Esophagus squamous epithelium (tissue), 5 donors: ENCODE measurements around the gene HELZ. TPM values are rescaled to one million over a fixed set of nuclear protein-coding genes. Genes with fewer than 3 reads are reported as not detected.
"Not testable (repeated sequence)": the region's sequence is repeated elsewhere in the genome, so short reads cannot be mapped to it uniquely, and the experiment has no call there.

Experiments used
- DNase-seq: peaks from one replicate; lab custom pipeline; 2025; lab: John Stamatoyannopoulos, UW
- H3K27ac ChIP-seq, 4 donors: fragments of 200-600 bp; sonication (generic); one replicate each; pipeline ENCODE4 v1.5.1; 2016 to 2019; ENCODE audit warnings: mild to moderate bottlenecking in 1 of 4
- H3K27me3 ChIP-seq, 4 donors: fragments of 200-600 bp; sonication (generic); 1 replicate in 3 of 4; 2 replicates in 1 of 4; pipeline versions ENCODE4 v1.5.1 to v1.6.0; 2017 to 2021; ENCODE audit warnings: antibody characterized with exemption in 1 of 4
- H3K36me3 ChIP-seq, 3 donors: fragments of 200-600 bp; sonication (generic); one replicate each; pipeline ENCODE4 v1.5.1; 2016 to 2019
- H3K4me1 ChIP-seq, 3 donors: fragments of 200-600 bp; sonication (generic); one replicate each; pipeline ENCODE4 v1.5.1; 2017 to 2019
- H3K4me3 ChIP-seq, 4 donors: fragments of 200-600 bp; sonication (generic); 1 replicate in 3 of 4; 2 replicates in 1 of 4; pipeline ENCODE4 v1.5.1; 2016 to 2019; ENCODE audit warnings: mild to moderate bottlenecking in 2 of 4, moderate library complexity in 1 of 4
- H3K9me3 ChIP-seq, 3 donors: fragments of 200-600 bp; sonication (generic); one replicate each; pipeline ENCODE4 v1.5.1; 2016 to 2019
- POLR2A ChIP-seq, 4 donors: fragments of 450-650 bp; IDR thresholded peaks; one replicate each; pipeline ENCODE4 v1.6.1; 2017; ENCODE audit warnings: antibody characterized with exemption in 4 of 4, mild to moderate bottlenecking in 4 of 4, moderate library complexity in 3 of 4
- WGBS, 2 donors: methylation state at CpG; one replicate each; pipeline ENCODE4 v1.1.5; 2018; 5-methylcytosine and 5-hydroxymethylcytosine counted together
- intact Hi-C: fragments of 100-400 bp; cut with DNase I; formaldehyde crosslinking; loops from one replicate; pipeline ENCODE4 v1.15.0; 2022
- total RNA-seq, 4 donors: library from RNA; depleted of rRNA; stranded (reverse); fragments of >200 nt; gene quantifications; one replicate each; pipeline ENCODE4 v1.1.0, GENCODE V29; 2016
- TF ChIP-seq, protein P1 (sequence below), 6 experiments: fragments of 450-650 bp in 4 of 6; fragments of 200-600 bp in 2 of 6; sonication (generic) in 2 of 6; IDR thresholded peaks; one replicate each; pipeline ENCODE4 v1.5.1; 2016 to 2019; ENCODE audit warnings: antibody characterized with exemption in 6 of 6, mild to moderate bottlenecking in 4 of 6, moderate library complexity in 4 of 6
- donor health status: DM: yes; HTN: yes; CAD: no.

HELZ gene
- total RNA-seq, 4 donors from 2014 or later, result 11.4 to 42.5 (median 26.8) TPM

- TF ChIP-seq, protein P1, sequence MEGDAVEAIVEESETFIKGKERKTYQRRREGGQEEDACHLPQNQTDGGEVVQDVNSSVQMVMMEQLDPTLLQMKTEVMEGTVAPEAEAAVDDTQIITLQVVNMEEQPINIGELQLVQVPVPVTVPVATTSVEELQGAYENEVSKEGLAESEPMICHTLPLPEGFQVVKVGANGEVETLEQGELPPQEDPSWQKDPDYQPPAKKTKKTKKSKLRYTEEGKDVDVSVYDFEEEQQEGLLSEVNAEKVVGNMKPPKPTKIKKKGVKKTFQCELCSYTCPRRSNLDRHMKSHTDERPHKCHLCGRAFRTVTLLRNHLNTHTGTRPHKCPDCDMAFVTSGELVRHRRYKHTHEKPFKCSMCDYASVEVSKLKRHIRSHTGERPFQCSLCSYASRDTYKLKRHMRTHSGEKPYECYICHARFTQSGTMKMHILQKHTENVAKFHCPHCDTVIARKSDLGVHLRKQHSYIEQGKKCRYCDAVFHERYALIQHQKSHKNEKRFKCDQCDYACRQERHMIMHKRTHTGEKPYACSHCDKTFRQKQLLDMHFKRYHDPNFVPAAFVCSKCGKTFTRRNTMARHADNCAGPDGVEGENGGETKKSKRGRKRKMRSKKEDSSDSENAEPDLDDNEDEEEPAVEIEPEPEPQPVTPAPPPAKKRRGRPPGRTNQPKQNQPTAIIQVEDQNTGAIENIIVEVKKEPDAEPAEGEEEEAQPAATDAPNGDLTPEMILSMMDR (IDR thresholded peaks at IDR 0.05), result no peak
- no peak for TF ChIP-seq POLR2A (IDR thresholded peaks at IDR 0.05)
- no peaks in the 10 kb centered on the region for H3K4me1 ChIP-seq
- H3K4me3 ChIP-seq, result no peak overlapping the region
- no peak for DNase-seq
- no peak overlapping the region for H3K27ac ChIP-seq
- no peaks in the 10 kb centered on the region for H3K9me3 ChIP-seq
- intact Hi-C loops, result no loop called here
- H3K36me3 ChIP-seq, result peaks cover 0 to 48% (median 0%) of the 10 kb centered on the region in 3 donors
- 89 to 92% methylated on average over 3 of the region's 3 CpGs for WGBS, 2 donors
- H3K27me3 ChIP-seq, result no peaks in the 10 kb centered on the region
Observed at GRCh38 chr17:67128700-67129099, 116.3 kb downstream of the HELZ start.

DNA sequence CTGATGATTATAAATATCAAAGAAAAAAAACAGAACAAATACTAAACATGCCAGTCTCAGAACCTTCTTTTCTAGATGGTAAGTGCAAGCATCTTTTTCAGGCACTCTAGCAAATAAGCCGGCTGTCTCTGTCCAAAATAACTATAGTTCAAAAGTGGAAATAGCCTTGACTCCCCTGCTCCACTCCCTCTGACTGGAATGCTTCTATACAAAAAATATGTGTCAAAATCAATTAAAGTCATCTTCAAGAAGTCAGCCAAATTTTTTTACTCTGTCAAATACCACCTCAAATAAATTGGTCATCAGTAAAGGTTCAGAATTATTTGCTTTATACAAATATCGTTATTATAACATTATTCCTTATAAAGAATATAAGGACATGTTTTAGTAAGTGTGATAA is 117.1 kb downstream of the HELZ start:
- no peak overlapping the region for H3K4me3 ChIP-seq
- H3K4me1 ChIP-seq, result no peaks in the 10 kb centered on the region
- H3K27ac ChIP-seq, result no peak overlapping the region
- peaks cover 0 to 52% (median 0%) of the 10 kb centered on the region in 3 donors for H3K36me3 ChIP-seq
- intact Hi-C loops, result no loop called here
- H3K27me3 ChIP-seq, result no peaks in the 10 kb centered on the region
- 95 to 98% methylated on average over 2 of the region's 2 CpGs for WGBS, 2 donors
- no peaks in the 10 kb centered on the region for H3K9me3 ChIP-seq
- no peak for DNase-seq
- TF ChIP-seq, protein P1 (IDR thresholded peaks at IDR 0.05), result no peak
- no peak for TF ChIP-seq POLR2A (IDR thresholded peaks at IDR 0.05)

GRCh38 chr17:67126983-67127382 is 118.0 kb downstream of the HELZ start:
- TF ChIP-seq, protein P1 (IDR thresholded peaks at IDR 0.05), result no peak
- Histone ChIP-seq H3K27me3 (no peaks in the 10 kb centered on the region), H3K9me3 (no peaks in the 10 kb centered on the region), H3K36me3 (peaks cover 0 to 54% (median 4%) of the 10 kb centered on the region in 3 donors), H3K4me3 (no peak overlapping the region), H3K27ac (no peak overlapping the region), H3K4me1 (no peaks in the 10 kb centered on the region)
- no peak for DNase-seq
- 64 to 72% methylated on average over 2 of the region's 2 CpGs for WGBS, 2 donors
- intact Hi-C loops, result no loop called here

DNA sequence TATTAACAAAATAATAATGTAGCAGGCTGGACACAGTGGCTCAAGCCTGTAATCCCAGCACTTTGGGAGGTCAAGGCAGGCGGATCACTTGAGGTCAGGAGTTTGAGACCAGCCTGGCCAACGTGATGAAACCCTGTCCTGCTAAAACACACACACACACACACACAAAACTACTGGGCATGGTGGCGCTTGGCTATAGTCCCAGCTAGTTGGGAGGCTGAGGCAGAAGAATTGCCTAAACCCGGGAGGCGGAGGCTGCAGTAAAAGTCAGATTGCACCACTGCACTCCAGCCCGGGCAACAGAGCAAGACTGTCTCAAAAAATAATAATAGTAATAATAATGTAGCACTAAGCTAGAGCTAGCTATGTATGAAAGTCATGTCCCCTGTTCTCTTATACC is 118.5 kb downstream of the HELZ start:
- WGBS, 2 donors, result 89 to 94% methylated on average over 6 of the region's 6 CpGs
- DNase-seq, H3K4me1 ChIP-seq, H3K9me3 ChIP-seq, H3K4me3 ChIP-seq, H3K27me3 ChIP-seq, intact Hi-C loops, H3K27ac ChIP-seq: not testable (repeated sequence)
- peaks cover 0 to 56% (median 4%) of the 10 kb centered on the region in 3 donors for H3K36me3 ChIP-seq

- intact Hi-C loops, result no loop called here
- TF ChIP-seq POLR2A (IDR thresholded peaks at IDR 0.05), result no peak
- TF ChIP-seq, protein P1 (IDR thresholded peaks at IDR 0.05), result no peak
- H3K9me3 ChIP-seq, result no peaks in the 10 kb centered on the region
- H3K27me3 ChIP-seq, result no peaks in the 10 kb centered on the region
- no peak for DNase-seq
- no peaks in the 10 kb centered on the region for H3K4me1 ChIP-seq
- no peak overlapping the region for H3K4me3 ChIP-seq
- no peak overlapping the region for H3K27ac ChIP-seq
- WGBS, 2 donors, result 57 to 76% methylated on average over 1 of the region's 1 CpG
- peaks cover 0 to 61% (median 4%) of the 10 kb centered on the region in 3 donors for H3K36me3 ChIP-seq
Observed at GRCh38 chr17:67125924-67126323, 119.1 kb downstream of the HELZ start.

DNA sequence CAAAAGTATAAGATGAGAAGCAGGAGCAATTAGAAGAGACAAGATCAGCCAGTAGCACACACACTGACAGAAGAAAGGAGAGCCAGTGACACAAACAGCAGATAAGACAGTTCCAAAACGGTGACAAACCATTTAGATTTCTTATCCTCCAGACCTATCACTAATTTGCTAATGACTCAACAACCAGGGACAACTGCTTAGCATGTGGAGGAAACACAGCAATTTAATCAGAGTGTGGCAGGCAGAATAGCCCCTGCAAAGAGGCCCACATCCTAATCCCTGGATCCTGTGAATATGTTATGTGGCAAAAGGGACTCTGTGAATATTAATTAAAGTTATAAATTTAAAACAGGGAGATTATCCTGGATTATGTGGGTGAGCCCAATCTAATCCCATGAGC is 119.6 kb downstream of the HELZ start:
- Histone ChIP-seq H3K4me1 (no peaks in the 10 kb centered on the region), H3K9me3 (no peaks in the 10 kb centered on the region), H3K4me3 (no peak overlapping the region), H3K27me3 (no peaks in the 10 kb centered on the region), H3K27ac (no peak overlapping the region), H3K36me3 (peaks cover 0 to 62% (median 4%) of the 10 kb centered on the region in 3 donors)
- no peak for TF ChIP-seq POLR2A (IDR thresholded peaks at IDR 0.05)
- TF ChIP-seq, protein P1 (IDR thresholded peaks at IDR 0.05), result no peak
- WGBS, 2 donors, result 53 to 60% methylated on average over 1 of the region's 1 CpG
- DNase-seq, result no peak
- intact Hi-C loops, result no loop called here
